ENCODE measurements around the gene CIT.

CIT gene

DNA sequence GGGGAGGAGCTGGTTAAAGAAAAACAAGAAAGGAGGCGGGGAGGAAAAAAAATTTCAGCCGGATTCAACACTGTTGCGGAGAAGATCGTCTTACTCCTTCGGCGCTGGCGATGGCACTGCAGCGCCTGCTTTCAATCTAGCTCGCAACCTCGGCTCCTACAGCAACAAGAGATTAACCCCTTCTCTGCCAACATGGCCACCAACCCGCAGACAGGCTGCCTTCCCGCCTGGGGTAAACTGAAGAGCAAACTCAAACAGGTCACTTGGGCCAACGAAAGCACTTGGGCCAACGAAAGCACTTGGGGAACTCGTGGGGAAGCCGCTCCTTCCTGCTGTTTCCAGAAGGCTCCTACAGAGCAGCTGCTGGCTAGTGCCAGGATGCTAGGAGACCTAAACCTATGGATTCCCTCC lies 73.7 kb downstream of the CIT start:
- DNase-seq, result no peak

DNA sequence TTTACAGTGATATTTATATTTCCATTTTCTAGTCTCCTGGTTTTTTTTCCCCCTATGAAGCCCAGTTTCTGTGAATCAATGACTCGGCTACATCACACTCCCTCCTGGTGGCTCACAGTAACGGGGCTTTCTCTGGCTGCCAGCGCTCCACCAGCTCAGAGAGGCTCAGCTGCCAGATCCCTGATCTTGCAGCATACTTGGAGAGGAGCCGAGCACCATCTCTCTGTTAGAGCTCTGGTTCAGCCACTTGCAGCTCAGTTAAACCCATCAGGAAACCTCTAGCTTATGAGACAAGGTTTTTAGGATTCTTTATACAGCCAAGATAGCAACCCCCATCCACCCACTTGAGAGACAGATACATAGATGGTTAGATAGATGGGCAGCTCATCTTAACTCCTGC lies 74.6 kb downstream of the CIT start:
- no peak for DNase-seq

DNA sequence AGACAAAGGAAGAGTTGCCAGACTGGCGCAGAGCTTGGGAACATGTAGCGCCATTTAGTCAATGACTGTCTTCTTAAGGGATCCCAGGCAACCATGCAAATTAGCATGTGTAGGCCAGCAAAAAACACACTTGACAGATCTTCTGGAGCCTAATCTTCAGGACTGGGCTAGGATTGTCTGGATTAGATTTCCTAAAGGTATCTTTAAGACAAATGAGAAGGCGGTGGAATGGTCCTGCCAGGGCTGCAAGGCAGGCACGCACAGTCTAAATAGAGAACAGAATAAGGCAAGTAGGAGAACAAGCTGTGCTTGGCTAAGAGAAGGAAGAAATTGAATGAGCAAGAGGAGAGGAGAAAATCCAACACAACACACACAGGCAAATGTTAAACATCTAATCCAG lies 80.0 kb downstream of the CIT start:
- DNase-seq, result no peak

DNA sequence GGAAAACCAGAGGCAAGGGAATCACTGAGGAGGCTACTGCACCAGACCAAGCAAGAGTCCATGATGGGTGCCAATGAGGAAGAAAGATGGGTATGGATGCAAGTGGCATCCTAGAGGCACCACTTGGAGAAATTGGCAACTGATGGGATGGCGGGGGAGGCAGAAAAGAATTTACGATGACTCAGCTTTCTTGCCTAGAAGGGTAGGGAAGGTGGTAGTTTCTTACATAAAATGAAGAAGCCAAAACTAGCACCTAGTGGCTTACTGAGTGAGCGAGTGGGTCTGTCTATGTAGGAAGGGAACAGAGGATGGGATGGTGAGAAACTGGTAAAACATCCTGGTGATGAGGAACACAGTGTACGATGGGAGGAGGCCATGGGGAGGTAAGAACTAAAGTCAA lies 80.8 kb downstream of the CIT start:
- no peak for DNase-seq

DNA sequence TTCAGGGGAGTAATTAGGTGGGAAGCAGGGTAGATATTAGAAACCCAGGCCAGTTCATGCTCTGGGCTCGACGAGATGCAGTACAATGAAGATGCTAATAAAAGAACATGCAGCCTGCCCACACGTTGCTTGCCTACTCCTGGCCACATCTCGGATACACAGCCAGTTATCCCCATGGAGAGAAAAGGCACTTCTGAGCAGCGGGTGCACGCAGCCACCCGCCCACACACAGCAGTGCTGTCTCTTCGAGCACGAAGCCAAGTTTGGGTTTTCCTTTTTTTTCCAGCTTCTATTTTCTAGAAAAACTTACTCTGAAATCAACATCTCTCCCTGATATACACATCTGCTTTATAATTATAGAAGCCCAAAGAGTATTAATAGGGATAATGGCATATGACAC lies 85.7 kb downstream of the CIT start:
- no peak for DNase-seq

DNA sequence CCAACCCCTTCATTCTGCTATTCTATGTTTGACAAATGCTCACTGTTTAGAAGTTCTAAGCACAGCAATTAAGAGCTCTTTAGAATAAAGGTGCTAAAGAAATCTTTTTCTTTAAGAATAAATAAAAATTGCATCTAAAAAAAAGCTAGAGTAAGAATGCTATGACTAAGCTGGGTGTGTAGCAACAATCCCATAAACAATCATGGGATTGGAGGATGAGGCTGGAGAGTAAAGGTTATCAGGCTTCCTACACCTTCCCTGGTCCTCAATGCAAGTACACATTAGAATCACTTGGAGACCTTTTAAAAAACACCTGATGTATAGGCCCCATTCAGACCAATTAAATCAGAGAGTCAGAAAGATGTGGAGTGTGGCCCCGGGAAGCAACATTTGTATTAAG lies 88.3 kb downstream of the CIT start:
- DNase-seq, result no peak

DNA sequence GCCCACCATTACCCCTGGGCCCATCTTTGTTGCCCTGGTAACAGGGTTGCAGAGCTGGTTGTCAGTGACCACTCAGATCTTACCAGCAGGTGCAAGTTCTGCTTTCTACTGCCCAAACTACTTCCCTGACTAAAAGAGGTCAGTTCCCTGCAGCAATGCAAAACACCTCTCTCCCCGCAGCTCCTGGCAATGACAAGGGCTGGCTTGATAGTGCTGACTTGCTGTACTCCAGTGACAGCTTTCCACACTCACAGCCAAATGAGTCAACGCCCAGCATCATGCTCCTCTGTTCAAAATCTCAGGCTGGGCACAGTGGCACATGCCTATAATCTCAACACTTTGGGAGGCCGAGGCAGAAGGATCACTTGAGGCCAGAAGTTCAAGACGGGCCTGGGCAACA lies 90.6 kb downstream of the CIT start:
- no peak for DNase-seq

DNA sequence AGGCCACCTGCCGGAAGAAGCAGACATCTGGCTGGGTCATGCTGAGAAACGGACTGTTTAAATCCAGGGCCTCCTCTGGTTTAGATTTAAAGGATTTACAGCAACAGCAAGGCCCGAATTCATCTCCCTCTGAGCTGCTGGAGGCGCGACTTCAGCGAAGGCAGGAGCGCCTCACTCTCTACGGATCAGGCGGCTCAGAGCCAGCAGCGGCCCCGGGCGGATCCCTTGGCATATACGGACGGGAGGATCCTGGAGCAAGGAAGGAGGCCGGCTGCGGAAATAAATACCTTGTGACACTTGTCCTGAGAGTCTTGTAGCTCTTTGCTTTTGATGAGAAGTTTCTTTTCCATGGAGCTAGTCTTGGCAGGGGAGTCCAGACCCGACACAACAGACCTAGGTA lies 92.4 kb downstream of the CIT start:
- no peak for DNase-seq

DNA sequence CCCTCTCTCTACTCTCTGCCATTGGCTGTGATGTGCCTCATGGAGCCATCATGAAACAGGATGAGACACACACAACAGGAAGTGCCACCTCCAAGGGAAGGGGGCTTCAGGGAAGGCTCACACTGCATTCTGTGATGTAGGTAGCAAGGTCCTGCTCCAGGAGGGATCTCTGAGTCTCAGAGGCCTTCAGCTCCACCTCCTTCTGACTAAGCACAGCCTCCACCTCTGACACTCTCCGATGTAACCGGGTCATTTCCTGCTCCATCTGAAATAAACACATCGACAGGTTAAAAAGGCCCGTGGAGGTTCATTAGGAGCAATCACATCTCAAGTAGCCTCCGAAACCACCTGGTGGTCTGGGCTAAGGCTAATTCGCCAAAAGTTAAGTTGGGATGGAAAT lies 93.3 kb downstream of the CIT start:
- DNase-seq, result no peak

DNA sequence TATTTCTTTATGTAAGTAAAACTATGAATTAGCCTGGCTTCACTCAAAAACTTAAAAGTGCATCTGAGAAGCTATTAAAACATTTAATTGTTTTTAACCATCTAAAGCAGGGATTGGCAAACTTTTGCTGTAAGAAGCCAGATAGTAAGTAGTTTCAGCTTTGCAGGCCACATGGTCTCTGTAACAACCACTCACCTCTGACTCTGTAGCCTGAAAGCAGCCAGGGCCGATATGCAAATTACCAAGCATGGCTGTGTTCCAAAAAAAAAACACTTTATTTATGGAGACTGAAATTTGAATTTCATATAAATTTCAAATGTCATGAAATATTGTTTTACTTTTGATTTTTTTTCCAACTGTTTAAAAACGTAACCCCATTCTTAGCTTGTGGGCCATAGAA lies 95.3 kb downstream of the CIT start:
- DNase-seq, result no peak

DNA sequence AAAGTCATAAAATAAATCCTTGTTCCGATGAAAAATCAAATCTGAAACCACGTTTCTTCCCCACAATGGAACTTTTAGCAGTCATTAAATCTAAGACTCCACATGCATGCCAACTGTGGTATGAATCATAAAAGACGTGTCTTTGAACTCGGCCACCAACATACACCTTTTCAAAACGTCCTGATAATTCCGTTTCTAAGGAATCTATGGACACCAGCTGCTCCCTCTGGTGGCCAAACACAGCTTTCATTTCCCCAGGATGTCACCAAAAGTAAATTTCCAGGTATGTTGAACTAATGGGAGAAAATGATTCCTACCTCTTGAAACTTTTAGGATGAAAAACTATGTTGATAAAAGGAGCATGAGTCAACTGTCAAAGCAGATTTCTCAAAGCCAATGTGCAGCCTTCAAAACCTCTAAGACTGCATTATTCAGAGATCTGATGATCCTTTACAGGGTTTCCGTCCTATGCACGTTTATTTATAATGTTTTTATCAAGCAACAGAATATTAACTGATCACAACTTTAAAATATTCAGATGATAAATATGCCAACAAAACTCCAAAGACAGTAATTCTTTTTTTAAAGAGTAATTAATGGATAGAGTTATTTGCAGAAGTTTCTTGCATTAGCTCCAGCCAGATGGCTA lies 96.2 kb downstream of the CIT start:
- DNase-seq, result peak in 1 of 2 experiments; percentile 44

DNA sequence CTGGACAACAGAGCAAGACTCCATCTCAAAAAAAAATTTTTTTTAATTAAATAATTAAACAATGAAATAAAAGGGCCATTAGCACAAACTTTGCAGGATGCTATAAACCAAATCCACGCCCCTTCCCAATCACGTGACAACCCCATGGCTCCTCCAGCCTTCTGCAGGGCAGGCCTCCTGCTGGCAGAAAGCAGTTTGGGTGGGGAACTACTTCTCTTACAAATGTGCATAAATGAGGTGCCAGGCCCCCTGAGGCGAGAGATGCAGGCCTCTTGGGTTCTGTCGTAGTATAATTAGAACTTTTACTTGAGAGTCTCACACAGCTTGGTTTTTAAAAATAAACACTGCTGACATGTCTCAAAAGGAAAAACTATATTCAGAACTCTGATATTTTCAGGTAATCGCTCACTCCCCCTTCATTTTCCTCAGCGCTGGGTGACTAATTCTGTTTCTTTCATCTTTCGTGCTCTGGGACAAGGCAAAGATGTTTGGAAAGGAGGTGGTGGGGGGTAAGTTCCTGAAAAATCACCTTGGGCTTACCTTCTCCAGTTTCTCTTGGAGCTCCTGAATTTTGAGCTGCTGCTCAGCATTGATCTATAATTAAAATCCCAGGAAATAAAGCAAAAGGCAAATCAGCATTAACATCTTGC lies 101.7 kb downstream of the CIT start:
- DNase-seq, result no peak

DNA sequence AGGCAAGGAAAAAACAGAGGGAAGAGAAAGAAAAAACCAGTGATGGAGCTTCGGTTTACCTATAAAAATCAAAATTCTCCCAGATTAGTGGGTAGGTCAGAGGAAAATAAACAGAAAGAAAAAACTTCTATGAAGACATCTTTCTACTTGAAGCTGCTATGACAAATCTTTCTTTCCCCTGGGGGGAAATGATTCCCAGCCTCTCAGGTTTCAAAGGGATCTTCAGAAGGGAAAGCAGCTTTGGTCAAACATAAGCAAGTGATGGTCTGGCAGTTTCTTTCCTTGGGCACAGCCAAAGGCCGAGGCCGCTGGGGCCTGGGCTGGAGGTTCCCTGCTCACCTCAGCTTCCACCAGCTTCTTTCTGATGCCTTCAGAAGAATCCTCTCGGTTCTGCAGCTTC lies 104.7 kb downstream of the CIT start:
- no peak for DNase-seq

DNA sequence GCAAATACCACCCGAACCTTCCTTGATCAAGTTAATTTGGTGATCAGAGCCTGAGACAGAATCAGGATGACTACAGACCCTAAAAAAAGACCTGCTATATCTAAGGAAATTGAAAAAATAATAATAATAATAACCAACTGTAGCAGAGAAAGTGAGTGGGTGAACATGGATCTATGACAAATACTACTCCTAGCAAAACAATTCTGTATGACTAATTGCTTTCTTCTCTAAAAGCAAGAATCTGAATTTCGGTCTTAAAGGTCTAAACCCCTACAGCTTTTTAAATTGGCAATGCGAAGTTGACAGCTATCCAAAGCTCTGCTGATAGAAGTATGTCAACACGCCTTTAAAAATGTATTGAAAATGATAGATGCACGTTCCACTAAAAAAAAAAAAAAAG lies 107.0 kb downstream of the CIT start:
- no peak for DNase-seq

DNA sequence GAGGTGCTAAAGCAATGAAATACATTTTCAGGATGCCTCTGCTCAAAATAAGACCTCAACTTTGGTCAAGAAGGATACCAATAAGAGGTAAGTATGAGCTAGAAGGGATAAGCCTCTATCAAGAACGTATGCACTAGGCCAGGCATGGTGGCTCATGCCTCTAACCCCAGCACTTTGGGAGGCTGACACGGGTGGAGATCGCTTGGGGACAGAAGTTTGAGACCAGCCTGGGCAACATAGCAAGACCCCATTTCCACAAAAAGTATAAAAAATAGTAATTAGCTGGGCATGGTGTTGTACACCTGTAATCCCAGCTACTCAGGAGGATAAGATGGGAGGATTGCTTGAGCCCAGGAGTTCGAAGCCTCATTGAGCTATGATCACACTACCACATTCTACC lies 114.5 kb downstream of the CIT start:
- DNase-seq, result no peak

DNA sequence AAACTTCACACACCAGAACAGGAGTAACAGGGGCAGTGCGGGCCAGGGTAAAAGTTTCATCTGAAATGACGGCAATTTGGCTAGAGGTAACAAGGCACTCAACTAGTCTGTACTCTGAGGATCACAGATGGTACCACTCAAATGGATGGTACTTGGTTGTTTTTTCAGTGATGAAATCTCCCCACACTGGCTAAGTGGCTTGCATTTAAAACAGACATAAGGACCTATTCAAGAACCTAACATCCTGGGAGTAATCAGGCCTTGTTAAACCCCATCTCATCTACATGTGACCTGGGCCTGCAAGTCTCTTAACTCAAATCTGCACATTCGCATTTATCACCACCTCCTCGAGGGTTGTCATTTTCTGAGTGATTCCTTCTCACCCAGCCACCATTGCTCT lies 118.4 kb downstream of the CIT start:
- peak; percentile 97 to 98 for DNase-seq

DNA sequence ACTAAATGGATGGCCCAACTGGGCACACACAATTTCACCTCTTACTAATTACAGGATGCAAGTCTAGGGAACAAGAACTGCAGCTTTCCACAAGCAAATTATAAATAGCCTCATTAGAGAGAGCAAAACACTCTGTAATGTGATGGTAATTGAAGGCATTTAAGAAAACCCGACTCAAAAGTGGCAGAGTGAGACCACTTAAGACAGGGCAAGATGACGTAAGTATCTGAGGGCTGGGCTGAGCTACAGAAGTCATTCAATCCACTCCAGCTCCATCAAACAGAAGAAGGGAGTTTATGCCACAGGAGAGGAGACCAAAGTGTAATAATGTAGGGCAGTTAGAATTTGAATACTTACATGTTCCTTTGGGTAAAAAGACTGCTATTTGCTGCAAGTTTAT lies 118.9 kb downstream of the CIT start:
- no peak for DNase-seq

DNA sequence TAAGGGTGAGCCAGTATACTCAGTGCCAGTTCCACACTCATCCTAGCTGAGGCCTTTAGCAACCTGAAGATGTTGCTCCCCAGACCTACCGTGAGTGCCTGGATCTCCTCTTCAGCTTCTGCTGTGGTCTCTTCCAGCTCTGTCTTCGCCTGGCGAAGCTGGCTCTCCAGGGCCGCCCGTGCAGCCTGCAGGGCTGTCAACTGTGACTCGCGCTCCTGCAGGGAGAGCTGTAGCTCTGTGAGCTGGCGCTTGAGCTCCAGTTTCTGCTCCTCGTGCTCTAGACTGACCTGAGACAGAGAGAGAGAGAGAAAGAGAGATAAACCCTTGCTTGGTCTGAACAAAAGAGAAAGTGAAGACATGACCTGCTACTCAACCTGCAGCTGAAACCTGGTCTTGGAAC lies 125.2 kb downstream of the CIT start:
- DNase-seq, result no peak

DNA sequence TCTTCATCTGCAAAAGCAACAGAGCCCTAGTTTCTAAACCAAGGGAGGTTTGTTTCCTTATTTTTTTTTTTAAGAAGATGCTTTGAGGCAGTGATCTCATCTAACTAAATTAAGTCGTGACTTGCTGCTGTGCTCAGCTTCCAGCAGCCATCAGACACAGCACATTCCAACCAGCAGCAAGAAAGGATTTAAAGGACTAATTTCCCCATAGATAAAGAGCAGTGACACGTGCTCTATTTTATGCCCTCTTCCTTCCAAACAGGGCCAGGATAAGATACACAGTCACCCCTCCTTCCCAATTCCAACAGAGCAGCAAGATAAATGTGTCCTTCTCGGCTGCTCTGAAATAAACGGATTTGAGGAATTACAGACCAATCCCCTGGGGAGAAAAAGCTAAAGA lies 127.5 kb downstream of the CIT start:
- no peak for DNase-seq

DNA sequence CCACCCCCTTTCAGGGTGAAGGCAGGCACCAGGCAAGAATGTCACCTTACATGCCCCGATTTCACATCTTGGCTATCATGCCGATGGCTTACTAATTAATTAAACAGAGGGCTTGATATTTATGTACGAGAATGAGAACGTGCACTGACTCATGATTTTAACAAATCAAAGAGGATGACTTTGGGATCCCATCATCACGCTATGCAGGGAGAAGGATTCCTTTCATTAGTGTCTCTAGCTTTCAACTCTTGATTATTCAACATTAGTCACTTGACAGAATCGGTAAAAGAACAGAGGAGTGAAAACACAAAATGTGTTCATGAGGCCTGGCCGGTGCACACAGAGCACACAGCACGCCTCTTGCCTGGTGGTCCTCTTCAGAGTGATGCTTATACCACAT lies 128.6 kb downstream of the CIT start:
- no peak for DNase-seq

DNA sequence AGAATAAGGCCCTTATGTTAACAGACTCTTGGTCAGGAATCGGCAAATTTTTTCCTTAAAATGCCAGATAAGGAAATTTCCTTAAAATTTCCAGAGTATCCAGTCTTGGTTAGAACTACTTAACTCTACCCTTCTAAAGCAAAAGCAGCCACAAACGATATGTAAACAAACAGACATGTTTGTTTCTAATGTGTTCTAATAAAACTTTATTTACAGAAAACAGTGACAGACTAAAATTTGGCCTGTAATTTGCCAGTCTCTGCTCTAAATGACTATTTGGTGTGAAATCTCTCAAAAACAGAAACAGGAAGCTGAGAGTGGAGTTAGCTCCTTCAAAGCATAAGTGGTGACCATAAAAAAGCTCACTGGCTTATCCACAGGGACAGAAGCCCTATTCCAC lies 131.0 kb downstream of the CIT start:
- no peak for DNase-seq

DNA sequence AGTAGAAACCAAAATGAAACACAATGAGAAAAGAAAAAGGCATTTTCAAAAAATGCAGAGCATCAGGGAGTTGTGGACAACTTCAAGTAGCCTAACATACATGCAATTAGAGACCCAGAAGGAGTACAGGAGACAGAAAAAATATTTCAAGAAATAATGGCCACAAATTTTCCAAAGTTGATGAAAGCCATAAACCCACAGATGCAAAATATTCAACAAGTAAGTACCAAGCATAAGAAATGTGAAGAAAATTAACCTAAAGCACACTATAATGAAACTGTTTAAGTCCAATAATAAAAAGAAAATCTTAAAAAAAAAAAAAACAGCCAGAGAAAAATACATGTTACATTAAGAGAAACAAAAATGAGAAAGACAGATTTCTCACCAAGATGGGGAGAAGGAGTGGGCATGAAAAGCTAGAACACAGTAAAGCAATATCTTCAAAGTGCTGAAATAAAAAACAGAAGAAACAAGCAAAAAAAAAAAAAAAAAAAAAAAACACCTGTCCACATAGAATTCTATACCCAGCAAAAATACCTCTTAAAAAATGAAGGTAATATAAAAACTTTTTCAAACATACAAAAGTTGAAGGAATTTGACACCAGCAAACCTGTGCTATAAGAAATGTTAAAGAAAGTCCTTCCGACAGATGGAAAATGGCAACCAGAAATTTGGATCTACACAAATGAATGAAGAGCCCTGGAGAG lies 132.1 kb downstream of the CIT start:
- DNase-seq, result no peak

DNA sequence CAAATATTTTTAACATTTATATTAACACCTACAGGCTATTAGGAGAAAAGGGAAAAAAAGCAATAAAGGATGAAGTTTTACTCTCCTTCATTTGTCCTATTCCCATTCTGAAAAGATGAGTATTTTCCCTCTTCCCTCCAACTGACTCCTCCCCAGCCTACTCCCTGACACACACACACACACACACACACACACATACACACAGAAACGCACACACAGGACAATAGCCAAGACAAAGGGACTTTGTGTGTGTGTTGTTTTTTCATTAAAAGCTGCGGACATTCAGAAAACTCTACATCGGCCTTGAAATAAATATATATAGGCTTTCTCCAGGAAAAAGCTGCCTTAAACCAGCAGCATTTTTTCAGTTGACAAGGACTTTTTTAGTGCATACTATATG lies 134.4 kb downstream of the CIT start:
- no peak for DNase-seq

DNA sequence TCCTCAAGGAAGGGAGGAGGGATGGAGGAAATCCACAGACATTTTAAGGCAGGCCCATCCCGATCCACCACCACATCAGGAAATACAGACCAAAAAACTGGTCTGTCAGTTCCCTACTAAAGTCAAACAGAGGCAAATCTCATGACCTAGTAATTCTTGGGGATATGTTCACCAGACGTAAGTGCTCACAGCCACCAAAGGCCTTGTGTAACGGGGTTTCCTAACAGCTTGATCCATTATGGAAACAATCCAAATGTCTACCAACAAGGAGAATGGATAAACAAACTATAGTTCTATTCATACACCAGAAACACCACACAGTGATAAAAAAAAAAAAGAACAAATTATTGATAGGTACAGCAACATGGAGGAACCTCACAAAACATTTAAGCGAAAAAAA lies 136.3 kb downstream of the CIT start:
- DNase-seq, result no peak

DNA sequence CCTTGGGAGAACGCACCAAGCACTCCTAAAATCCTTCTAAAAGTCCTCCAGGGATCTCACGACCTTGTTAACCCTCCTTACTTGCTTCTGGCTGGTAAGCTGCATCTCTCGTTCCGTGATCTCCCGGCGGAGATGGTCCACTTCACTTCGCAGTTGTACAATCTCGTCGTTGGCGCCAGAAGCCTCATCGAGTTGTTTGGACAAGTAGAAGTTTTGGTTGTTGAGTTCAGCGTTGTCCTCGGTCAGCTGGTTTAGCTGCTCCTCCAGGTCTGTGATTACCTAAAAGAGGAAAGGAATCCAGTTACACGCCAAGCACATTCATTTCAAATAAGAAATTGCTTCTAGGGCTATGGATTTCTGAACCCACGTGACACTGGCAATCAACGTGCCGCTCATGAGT lies 142.0 kb downstream of the CIT start:
- DNase-seq, result no peak
